K562 (cell line): Measurements from ENCODE around the gene METTL8.

Experiments used
- CBX3 ChIP-seq, 2 experiments: IDR thresholded peaks; 1 replicate in 1 of 2; 2 replicates in 1 of 2; pipeline ENCODE4 v1.6.1; 2012; ENCODE audit warnings: inconsistent platforms in 2 of 2, low read length in 2 of 2, borderline replicate concordance in 1 of 2, control low read depth in 1 of 2
- CHD1 ChIP-seq: fragments of 200-600 bp; sonication (generic); IDR thresholded peaks from one replicate; pipeline ENCODE4 v1.6.1; 2012; ENCODE audit warnings: mild to moderate bottlenecking, moderate library complexity, low read length, inconsistent platforms
- CTCF ChIP-seq, 3 experiments: IDR thresholded peaks in 2 of 3; conservative IDR thresholded peaks in 1 of 3; 2 replicates each; pipeline ENCODE4 v1.5.1; 2011 to 2012; ENCODE audit warnings: low read length in 3 of 3, mild to moderate bottlenecking in 3 of 3, control low read depth in 2 of 3, improper control_type of control experiment in 1 of 3, inconsistent platforms in 1 of 3, low read depth in 1 of 3, mixed read lengths in 1 of 3, moderate library complexity in 1 of 3; ENCODE audit not compliant: insufficient read depth in 2 of 3
- HOMEZ ChIP-seq: fragments of 250-450 bp; sonication (Bioruptor Pico); IDR thresholded peaks from 2 replicates; pipeline ENCODE4 v1.4.0; 2020; ENCODE audit warnings: mild to moderate bottlenecking, moderate library complexity
- KDM1A ChIP-seq, 2 experiments: fragments of 450-650 bp; IDR thresholded peaks; 2 replicates each; pipeline ENCODE4 v1.6.1; 2016; ENCODE audit warnings: mild to moderate bottlenecking in 2 of 2
- PKNOX1 ChIP-seq: fragments of 450-650 bp; IDR thresholded peaks from 2 replicates; pipeline ENCODE4 v1.6.1; 2016
- ZBTB26 ChIP-seq: fragments of 450-650 bp; formaldehyde crosslinking; IDR thresholded peaks from 2 replicates; pipeline ENCODE4 v1.4.0; 2022; ENCODE audit warnings: missing genetic modification characterization

GRCh38 chr2:171460537-171460936 lies 26.7 kb upstream of the METTL8 start:
- TF ChIP-seq CTCF (IDR thresholded peaks at IDR 0.05 in 2 of 3, conservative IDR thresholded peaks at IDR 0.05 in 1 of 3; ENCODE audit: insufficient read depth in 2 of 3, low read depth in 1 of 3, low read length in 3 of 3) (no peak), KDM1A (IDR thresholded peaks at IDR 0.05) (no peak), ZBTB26 (CRISPR knock-in tag) (no peak), HOMEZ (CRISPR knock-in tag) (no peak), CHD1 (no peak), PKNOX1 (no peak), CBX3 (IDR thresholded peaks at IDR 0.05; ENCODE audit: borderline replicate concordance in 1 of 2, low read length in 2 of 2) (no peak)
